GM12873 (cell line): ENCODE data around the gene XKR8.

Experiments
- CTCF ChIP-seq: IDR thresholded peaks from 2 replicates; pipeline ENCODE4 v1.5.1; 2012; ENCODE audit warnings: low read depth, mild to moderate bottlenecking, moderate library complexity, low read length, control low read depth; ENCODE audit not compliant: insufficient read depth; ENCODE audit errors: missing control alignments

XKR8 gene

GRCh38 chr1:27959792-27960603 is at the start of gene XKR8:
Gene XKR8, plus strand, starts transcription at chr1:27959973. Its CDS starts 97 bp downstream, at chr1:27960070.
- TF ChIP-seq CTCF: peak; percentile 48

- TF ChIP-seq CTCF: no peak
These were observed 47.3 kb upstream of the XKR8 start for GRCh38 chr1:27912429-27912828.

- TF ChIP-seq CTCF: no peak
These were observed 44.6 kb upstream of the XKR8 start for GRCh38 chr1:27915082-27915575.

GRCh38 chr1:27922272-27922671 is 37.5 kb upstream of the XKR8 start:
- TF ChIP-seq CTCF: no peak

GRCh38 chr1:27928216-27928954 is 31.4 kb upstream of the XKR8 start:
- TF ChIP-seq CTCF: peak; percentile 34

GRCh38 chr1:27931184-27931583 is 28.6 kb upstream of the XKR8 start:
- TF ChIP-seq CTCF: no peak

- TF ChIP-seq CTCF: no peak
These were observed 28.0 kb upstream of the XKR8 start for GRCh38 chr1:27931759-27932158.
